Raji (cell line): Measurements from ENCODE around the gene CCDC187.

Experiments used
- POLR2A ChIP-seq: IDR thresholded peaks from 2 replicates; pipeline ENCODE4 v1.6.1; 2011; ENCODE audit warnings: low read depth, low read length, control low read depth; ENCODE audit not compliant: insufficient read depth

Gene CCDC187

GRCh38 chr9:136290508-136291000, 13.3 kb downstream of the CCDC187 start:
- TF ChIP-seq POLR2A = no peak

GRCh38 chr9:136289651-136290507, 14.0 kb downstream of the CCDC187 start:
- TF ChIP-seq POLR2A = no peak

- no peak for TF ChIP-seq POLR2A
Measured at GRCh38 chr9:136287960-136288753, 15.7 kb downstream of the CCDC187 start.

GRCh38 chr9:136286987-136287379, 16.9 kb downstream of the CCDC187 start:
- no peak for TF ChIP-seq POLR2A

GRCh38 chr9:136286359-136286986, 17.4 kb downstream of the CCDC187 start:
- no peak for TF ChIP-seq POLR2A

GRCh38 chr9:136285501-136286358, 18.2 kb downstream of the CCDC187 start:
- no peak for TF ChIP-seq POLR2A

GRCh38 chr9:136284951-136285350, 18.9 kb downstream of the CCDC187 start:
- no peak for TF ChIP-seq POLR2A

GRCh38 chr9:136284311-136284710, 19.6 kb downstream of the CCDC187 start:
- TF ChIP-seq POLR2A = no peak

- no peak; the same call in 1 of the 2 replicates for TF ChIP-seq POLR2A
Measured at GRCh38 chr9:136283291-136284235, 20.3 kb downstream of the CCDC187 start.

- TF ChIP-seq POLR2A = no peak
Measured at GRCh38 chr9:136282272-136282861, 21.5 kb downstream of the CCDC187 start.

GRCh38 chr9:136281421-136282271, 22.2 kb downstream of the CCDC187 start:
- no peak for TF ChIP-seq POLR2A
